Inflammatory macrophage treated with lipopolysaccharide for 4 hours (primary cell): ENCODE measurements around the gene FARP1.
"Not testable (repeated sequence)": the region's sequence is repeated elsewhere in the genome, so short reads cannot be mapped to it uniquely, and the experiment has no call there.

Source experiments
- DNase-seq: peaks from one replicate; pipeline ENCODE4 v3.0.0-alpha.2; 2020

FARP1 gene

DNA sequence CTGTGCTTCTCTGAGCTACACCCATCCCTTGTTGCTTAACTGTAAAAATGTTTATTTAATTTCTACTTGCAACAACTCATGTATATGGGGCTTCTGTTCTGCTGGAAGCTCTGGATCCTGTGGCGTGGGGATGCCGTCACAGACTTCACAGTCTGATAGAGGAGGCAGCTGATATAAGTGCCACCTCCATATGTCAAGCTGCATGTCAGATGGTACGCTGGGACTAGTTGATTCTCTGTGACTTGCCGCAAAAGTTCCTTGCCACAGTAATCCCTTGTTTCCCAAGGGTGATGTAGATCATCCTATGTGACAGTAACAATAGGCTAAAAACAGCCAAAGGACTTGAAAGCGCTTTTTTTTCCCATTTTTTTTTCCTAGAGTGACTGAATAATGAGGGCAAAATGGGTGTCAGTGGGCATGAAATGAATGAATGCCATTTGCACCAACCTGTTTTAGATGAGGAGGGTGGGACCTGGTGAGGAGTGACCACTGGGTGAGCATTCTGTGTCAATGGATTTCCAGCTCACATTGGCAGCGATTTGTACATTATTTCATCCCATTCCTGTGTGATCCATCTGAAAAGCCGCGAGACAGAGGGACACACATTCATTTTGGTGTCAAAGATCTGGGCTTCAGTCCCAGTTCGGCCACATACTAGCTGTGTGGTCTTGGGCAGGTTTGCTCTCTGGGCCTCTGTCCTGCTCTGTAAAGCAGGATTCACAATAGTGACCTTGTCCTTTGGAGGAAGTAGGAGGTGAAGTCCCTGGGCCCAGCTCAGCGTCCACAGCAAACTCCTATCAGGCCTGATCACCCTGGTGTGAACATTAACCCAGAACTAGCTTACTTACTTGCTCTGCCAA lies 123.0 kb downstream of the FARP1 start:
- no peak for DNase-seq

DNA sequence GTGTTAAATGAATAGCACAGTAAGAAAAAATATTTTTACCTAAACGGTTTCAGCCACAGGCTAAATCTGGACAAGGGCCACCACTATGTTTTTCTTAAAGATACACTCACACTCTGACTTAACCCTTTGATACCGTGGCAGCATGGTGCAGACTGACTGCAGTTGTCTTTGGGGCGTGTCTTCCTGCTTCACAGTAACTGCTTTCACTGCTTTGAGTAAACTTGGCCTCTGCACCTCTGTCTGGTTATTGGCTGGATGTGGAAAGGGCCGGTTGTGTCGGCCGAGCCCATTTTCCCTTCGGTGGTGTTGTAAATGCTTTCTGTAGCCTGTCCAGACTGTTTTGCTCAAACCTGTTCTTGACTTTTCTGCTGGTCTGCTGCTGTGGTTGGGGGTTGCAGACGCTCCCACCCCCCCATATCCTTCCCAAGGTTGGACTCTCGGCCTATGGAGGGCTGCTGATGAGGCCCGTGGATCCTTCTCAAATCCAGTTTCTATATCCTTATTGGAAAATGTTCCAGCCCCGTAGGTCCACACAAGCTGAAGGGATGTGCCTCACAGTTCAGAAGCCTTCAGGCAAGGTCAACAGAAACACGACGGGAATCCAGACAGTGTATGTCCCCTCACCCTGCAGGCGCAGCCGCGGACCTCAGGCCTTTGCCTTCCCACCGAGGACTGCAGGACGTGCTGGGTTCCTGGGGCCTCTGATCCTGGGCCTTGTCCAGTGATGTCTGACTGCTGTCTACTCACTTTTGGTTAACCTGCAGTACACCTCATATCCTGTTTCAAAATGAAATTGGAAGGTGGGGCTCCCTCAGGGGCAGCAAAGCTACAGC lies 124.4 kb downstream of the FARP1 start:
- no peak for DNase-seq

DNA sequence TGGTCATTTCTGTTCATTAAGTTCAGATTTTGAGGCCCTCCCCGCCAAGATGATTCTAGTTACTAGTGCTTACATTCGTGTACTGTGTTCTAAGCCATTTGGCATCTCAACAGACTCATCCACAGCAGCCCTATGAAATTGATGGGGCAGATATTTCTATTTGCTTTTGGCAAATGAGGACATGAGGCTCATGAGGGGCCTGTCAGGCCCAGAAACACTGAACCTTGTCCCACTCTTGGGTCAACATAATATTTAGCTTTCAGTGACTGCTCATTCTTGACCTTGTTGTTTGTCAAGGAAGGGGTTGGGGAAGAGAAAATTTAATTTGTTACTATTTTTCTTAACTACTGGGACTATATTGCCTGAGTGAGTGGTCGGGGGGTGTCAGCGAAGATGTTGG lies 126.5 kb downstream of the FARP1 start:
- DNase-seq = no peak

DNA sequence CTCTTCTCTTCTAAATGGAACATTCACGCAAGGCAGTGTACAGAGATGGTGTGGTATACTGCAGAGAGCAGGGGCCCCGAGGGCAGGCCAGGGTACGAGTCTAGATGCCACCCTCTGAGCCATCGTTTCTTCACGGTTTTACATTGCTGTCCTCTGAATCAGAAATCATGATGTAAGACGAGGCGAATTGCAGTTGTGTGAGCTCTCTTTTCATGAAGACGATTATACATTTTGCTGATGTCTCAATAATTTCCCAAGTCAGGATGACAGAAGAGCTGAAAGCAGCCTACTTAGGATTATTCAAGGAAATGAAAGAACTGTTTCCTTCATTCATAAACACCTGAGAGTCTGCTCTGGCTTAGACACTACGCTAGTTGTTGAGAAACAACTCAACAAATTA lies 127.9 kb downstream of the FARP1 start:
- no peak for DNase-seq

DNA sequence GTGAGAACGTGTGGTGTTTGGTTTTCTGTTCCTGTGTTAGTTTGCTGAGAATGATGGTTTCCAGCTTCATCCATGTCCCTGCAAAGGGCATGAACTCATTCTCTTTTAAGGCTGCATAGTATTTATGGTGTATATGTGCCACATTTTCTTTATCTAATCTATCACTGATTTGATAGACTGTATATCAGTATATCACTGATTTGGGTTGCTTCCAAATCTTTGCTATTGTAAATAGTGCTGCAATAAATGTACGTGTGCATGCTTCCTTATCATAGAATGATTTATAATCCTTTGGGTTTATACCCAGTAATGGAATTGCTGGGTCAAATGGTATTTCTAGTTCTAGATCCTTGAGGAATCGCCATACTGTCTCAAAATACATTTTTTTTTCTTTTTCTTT lies 128.8 kb downstream of the FARP1 start:
- DNase-seq = not testable (repeated sequence)

DNA sequence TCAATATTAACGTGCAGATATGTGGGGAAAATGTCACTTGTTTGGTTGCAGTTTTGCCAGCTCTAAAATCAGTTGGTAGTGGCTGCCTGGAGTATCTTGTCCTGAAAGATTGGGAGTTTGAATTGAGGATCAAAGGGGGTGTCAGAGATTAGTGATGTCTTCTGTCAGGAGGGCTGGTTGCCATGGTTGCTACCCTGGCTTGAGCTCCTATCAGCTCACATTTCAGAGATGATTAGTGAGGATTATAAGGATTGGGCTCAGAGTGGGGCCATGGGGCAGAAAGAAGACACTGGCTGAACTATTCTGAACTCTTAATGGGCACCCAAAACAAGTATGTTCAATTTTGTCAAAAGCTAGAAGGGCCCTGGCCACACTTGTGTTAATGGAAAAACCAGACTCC lies 129.7 kb downstream of the FARP1 start:
- DNase-seq = no peak

DNA sequence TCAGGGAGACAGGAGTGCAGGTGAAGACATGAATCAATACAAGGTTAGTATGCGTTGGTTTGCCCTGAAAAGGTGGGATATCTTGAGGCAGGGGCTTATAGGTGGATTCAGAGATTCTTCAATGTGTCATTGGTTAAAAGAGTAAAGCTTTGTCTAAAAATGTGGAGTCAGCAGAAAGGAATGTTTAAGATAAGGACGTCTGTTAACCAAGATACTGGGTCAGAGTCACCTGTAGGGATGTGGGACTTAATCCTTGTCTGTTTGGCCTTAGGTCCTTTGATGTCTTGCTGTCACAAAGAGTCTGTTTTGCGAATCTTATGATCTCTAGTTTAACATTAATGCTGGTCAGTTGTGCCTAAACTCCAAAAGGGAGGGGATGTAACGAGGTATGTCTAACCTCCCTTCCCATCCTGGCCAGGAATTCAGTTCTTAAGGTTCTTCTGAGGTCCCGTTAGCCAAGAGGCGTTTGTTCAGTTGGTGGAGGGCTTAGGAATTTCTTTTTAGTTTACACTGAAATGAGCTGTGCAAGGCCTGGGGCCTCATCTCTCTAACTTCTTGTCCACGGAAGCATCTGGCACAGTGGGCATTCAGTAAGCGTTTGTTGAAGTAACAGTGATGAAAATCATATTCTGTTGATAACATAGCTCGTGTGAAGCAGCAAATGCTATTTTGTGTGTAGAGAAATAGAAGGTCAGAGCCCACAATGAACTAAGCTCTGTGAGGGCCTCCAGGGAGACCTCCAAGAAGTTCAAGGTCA lies 130.4 kb downstream of the FARP1 start:
- DNase-seq = no peak

DNA sequence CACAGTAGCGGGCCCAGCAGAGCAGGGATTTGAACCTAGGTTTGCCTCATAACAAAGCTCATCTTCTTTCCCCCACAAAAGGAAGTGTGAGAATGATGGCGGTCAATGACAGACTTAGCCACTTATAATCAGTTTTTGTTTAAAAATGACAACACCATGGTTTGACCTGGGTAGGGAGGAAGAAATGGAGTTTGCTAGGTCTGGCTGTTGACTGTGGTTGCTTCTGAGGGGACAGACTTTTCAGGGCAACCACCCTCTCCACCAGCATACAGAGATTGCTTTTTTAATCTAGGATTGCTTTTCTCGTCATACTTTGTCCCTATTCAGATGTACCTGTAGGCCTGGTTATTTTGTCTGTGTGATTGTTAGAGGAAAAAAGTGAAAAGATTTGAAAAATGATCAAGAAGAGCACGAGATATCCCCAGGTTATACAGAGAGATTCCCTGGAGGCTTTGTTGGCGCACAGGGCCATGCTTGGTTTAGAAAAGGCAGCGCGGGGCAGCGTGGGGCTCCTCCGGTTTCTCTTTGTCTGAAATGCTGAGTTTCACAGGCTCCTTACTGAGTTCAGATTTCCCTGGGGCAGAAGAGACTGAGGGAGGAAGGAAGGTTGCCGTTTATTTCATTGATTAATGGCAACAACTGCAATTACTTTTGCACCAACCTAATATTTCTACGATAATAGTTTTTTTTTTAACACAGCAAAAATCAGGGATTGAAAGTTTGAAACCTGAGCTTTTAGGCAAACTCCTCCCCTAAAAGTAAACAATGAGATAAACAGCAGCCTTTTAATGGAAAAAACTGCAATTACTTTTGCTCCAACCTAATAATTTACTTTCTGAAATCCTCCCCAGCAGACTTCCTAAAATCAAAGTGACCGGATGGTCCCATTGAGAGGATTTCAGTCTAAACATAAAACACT lies 131.2 kb downstream of the FARP1 start:
- DNase-seq = no peak

DNA sequence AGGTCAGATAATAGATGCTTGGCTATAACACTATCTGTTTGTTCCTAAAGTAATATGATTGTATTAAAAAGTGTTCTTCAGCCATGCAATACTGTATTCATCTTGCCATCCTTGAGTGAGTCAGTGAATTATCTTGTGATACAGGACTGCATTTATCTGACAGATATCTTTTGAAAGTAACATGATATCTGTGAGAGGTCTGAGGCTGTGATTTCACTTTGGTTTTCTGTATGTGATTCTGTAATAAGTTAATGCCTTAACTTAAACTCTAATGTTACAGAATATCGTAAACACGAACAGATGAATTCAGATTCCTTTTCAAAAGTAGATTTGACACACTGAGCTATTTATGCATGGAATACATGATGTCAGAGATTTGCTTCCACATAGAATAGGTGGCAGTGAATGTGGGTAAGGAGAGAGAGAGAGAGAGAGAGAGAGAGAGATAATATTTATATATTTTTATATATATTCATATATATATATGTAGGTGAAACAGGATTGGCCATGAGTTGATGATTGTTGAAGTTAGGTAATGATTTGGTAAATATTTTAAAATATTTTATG lies 132.1 kb downstream of the FARP1 start:
- DNase-seq = no peak

DNA sequence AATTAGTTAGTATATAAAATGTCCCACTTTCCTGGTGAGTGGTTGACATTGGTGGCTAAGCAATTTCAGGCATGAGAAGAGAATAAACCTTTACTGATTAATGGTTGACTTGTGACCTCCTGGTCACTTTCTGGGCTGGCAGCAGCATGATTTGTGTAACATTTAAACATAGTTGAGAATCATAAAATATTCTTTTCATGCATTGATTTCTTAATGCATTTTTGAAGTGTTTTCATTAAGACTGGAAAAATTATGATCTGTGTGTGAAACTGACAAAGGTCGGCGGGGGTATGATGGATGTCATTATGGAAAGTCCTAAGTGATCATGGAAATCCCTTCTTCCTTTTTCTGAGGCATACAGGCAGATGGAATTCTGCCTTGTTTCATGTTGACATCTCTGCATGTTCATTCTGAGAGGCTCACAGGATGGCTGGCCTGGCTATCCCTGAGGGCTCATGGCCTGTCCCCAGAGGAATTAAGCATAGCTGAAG lies 132.8 kb downstream of the FARP1 start:
- no peak for DNase-seq

DNA sequence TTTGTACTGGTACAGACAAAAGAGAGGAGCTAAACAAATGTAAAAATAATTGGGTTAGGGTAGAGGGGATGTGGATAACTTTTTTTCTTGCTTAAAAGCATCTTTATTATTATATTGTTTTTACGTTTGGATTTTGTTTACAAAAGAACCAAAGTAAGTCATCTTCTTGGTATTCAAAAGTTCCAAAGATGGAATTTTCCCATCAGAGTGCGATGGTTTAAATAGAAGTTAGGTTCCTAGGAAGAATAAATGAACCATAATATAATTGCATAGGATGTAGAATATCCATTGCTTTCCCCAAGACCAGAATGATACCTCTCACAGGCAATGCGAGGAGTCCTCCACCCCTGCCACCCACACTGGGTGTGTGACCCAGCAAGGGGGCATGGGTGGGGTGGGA lies 133.6 kb downstream of the FARP1 start:
- no peak for DNase-seq

DNA sequence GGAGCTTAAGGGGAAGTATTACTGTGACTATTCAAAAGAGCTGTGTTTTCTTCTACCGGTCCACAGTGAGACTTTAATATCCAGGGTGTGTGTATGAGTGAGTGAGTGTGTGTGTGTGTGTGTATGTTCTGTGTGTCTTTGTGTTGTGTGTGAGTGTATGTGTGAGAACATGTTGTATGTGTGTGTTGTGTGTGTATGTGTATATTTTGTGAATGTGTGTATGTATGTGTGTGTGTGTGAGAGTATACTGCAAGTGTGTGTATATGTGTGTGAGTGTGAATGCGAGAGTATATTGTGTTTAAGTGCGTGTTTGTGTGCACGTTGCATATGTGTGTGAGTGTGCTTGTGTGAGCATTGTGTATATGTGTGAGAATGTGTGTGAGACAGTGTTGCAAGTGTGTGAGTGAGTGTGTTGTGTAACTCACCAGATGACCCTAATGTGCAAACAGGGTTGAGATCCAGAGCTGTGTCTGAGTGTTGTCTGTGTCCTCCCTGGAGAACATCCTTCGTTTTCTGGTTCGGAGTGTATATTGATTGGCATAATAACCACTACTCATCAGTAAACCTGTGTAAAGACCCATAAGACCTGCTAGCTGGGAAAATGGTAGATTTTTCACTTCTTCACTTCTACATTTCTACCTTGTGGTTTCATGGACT lies 135.3 kb downstream of the FARP1 start:
- DNase-seq = no peak

DNA sequence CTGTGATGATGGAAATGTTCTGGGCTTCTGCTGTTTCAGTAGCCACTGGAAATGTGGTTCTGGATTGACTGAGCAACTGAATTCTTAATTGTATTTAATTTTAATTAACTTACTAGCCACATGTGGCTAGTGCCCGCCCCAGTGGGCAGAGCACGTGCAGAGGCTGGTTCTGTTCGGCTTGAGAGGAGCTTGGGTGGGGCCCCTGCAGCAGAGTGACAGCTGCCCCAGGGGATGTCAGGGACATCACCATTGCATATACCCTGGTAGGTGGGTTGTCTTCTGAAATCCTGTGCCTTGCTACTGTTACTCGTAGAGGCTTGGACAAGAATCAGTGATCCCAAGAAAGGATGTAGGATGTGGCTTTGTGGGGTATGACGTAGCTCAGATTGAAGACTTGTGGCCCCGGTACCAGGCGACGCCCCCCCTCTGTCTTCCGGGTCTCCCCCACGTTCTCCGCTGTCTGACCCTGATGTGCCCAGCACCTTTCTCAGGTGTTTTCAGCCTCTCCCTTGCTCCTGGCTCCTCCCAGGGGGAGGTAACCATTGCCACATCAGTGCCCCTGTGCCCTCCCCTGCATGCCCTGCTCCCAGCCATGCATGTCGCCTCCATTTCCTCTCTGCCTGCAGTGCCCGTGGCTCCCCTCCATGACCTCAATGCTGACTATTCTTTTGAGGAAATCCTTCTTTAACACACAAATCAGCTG lies 136.7 kb downstream of the FARP1 start:
- no peak for DNase-seq

DNA sequence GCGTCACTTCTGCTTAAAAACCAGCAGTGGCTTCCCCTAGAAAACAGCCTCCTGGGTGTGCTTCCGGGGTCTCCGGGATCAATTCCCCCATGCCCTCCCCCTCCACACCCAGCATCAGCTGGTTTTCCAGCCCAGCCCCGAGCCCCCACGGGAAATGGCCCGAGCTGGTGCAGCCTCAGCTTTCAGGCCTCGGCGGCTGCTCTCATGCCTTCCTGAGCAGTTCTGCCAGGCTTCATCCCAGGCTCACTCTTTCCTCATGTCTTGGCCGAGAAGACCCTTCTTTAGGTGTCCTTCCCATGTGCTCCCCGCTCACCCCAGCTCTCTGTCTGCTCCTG lies 137.2 kb downstream of the FARP1 start:
- no peak for DNase-seq

DNA sequence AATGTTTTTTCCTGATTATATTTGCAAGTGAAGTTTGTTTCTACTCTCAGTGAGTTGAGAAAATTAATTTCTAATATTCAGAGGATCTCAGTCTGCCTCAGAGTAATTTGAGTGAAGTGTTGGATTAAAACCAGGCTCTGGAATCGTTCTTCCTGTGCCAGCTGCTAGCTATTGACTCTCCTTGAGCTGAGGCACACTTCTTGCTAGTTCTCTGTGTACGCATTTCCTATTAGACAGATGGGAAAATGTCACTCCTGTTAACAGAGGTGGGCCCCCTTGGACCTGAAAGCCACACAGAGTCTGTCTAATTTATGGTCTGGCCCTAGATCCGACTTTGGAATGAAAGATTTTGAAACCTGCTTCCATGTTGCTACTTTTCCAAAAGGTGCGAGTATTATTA lies 141.8 kb downstream of the FARP1 start:
- DNase-seq = no peak

DNA sequence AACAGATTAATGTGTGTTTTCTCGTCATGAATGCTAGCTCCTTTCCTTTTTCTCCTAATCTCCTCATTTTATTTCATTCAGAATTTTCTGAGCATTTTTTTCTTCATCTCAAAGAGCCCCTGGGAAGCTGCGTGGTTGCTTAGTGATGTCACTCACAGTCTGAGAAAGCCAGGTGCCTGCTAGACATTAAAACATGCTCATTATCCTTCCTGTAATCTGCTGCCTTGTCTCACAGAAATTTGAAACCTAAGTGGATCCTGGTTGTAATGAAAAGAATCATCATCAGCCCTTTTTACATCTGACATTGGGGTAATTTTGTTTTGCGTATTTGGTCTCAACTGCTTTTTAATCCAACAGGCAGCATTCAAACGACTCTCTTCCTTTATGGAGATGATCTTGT lies 142.4 kb downstream of the FARP1 start:
- DNase-seq = no peak

DNA sequence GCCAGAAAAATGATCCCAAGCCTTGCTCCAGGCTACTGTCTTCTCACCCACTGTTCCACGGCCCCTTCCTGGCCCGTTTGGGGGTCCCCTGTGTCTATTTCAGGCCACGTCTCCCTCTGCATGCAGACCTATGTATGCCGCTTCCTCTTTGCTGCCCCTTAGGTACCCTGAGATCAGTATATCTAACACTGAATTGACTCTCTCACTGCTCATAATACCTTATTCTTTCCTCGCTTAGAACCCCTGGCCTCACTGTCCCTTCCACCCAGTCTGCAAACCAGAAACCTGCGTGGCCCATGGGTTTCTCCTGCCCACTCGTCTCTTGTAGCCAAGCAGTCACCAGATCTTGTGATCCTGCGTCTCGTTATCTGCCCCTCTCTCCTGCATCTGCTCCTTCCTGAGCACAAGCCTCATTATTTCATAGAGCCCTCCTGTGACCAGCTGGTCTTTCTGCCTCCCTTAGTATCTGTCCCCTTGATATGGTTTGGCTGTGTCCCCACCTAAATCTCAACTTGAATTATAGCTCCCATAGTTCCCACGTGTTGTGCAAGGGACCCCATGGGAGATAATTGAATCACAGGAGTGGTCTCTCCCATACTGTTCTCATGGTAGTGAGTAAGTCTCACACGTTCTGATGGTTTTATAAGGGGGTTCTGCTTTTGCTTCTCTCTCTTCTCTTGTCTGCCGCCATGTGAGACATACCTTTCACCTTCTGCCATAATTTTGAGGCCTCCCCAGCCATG lies 143.1 kb downstream of the FARP1 start:
- DNase-seq = no peak

DNA sequence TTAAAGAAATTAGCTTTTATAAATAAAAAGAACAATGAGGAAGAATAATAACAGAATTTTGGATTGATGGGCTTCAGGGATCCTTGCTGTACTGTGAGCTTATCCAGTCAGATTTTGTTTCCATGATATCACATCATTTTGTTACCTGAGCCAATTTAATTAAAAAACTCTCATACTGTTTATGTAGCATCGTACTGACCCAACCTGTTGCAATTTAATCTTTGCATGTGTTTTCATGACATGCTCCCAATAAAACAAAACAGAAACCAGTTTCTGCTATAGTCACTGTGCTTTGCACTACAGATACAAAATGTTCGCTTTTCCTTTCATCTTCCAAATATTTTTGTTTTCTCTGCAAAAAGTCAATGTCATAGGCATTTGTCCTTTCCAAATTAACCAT lies 143.9 kb downstream of the FARP1 start:
- no peak for DNase-seq

DNA sequence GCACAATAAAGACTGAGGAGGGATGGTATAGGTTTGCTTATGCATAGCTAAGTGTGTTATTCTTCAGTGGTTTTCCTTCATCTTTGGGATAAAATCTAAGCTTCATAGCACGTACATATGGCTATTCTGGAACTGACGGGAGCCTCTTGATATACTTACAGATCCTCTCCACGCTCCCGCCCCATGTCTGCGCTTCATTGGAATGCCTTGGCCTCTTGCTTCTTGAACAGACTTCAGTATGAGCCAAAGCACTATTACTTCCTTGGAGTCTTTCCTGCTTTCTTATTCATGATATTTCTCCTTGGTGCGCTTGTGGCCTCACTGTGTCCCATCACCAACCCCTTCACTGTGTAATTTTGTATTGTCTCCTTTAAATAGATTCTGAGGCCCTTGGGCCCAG lies 145.3 kb downstream of the FARP1 start:
- no peak for DNase-seq

DNA sequence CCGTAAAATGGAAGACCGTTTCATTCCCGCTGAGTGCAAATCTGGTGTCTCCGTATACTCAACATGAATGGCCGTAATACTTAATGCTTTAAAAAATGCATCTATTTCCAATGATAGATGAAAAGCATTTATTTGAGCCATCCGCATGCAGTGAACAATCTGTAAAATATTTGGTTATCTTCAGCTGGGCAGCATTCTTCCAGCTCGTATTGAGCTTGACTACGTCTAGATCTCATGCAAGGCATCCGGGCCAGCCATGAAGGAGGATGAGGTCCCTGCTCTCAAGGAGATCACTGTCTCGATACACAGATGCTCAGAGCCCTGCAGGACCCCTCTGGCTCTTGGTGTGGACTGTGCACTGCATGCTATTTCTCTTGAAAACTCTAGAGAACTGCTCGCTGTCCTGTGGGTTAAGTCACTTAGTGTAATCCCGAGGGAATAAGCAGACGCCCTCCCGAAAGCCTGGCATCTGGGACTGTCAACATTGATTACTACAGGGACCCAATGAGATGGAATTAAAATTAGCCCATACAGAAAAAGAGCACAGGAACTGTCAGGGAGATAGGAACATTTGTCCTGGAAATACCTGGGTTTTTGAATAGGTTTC lies 146.5 kb downstream of the FARP1 start:
- DNase-seq = no peak
